GM13977 (cell line): ENCODE measurements around the gene IGF2BP3.
"Not testable (repeated sequence)": the region's sequence is repeated elsewhere in the genome, so short reads cannot be mapped to it uniquely, and the experiment has no call there.

Experiments
- DNase-seq: peaks from one replicate; pipeline ENCODE4 v3.0.0; 2012; ENCODE audit warnings: low spot score
- CTCF ChIP-seq: IDR thresholded peaks from 2 replicates; pipeline ENCODE4 v1.5.1; 2012; ENCODE audit warnings: mild to moderate bottlenecking, control low read depth; ENCODE audit not compliant: insufficient read depth; ENCODE audit errors: extremely low read depth, missing control alignments
- in situ Hi-C: fragments of 300-500 bp; cut with MboI; formaldehyde crosslinking; loops from one replicate; pipeline ENCODE4 v1.12.0; 2022; ENCODE audit warnings: low sequenced_read_pairs, low pct_unique_long_range_greater_than_20kb, mixed read lengths, inconsistent platforms; ENCODE audit not compliant: unreplicated experiment

IGF2BP3 gene

GRCh38 chr7:23415198-23415597 is 55.1 kb downstream of the IGF2BP3 start:
- no peak for TF ChIP-seq CTCF
- no peak for DNase-seq
- in situ Hi-C loops = no loop called here

GRCh38 chr7:23410446-23411183 is 59.7 kb downstream of the IGF2BP3 start:
- DNase-seq = peak; percentile 69
- no peak for TF ChIP-seq CTCF
- in situ Hi-C loops = no loop called here

GRCh38 chr7:23406564-23406963 is 63.7 kb downstream of the IGF2BP3 start:
- DNase-seq, in situ Hi-C loops: not testable (repeated sequence)

- TF ChIP-seq CTCF = no peak
- in situ Hi-C loops = no loop called here
- no peak for DNase-seq
Measured at GRCh38 chr7:23405240-23405618, 65.1 kb downstream of the IGF2BP3 start.

- in situ Hi-C loops = no loop called here
- DNase-seq = no peak
- no peak for TF ChIP-seq CTCF
Measured at GRCh38 chr7:23404546-23405239, 65.6 kb downstream of the IGF2BP3 start.

GRCh38 chr7:23403970-23404369 is 66.3 kb downstream of the IGF2BP3 start:
- DNase-seq = no peak
- no peak for TF ChIP-seq CTCF
- in situ Hi-C loops = no loop called here

GRCh38 chr7:23398090-23398489 is 72.2 kb downstream of the IGF2BP3 start:
- in situ Hi-C loops, DNase-seq: not testable (repeated sequence)
